Uterus (tissue), 2 donors: ENCODE data around the gene THBD.

ENCODE experiments used
- CTCF ChIP-seq, 4 experiments: fragments of 200-600 bp in 2 of 4; fragments of 450-650 bp in 2 of 4; sonication (generic) in 2 of 4; IDR thresholded peaks; one replicate each; pipeline ENCODE4 v1.5.1; 2016 to 2019; ENCODE audit warnings: antibody characterized with exemption in 4 of 4, mild to moderate bottlenecking in 2 of 4, moderate library complexity in 1 of 4
- POLR2A ChIP-seq, 2 donors: fragments of 450-650 bp; IDR thresholded peaks; one replicate each; pipeline ENCODE4 v1.6.1; 2016; ENCODE audit warnings: antibody characterized with exemption in 2 of 2, mild to moderate bottlenecking in 1 of 2, moderate library complexity in 1 of 2

GRCh38 chr20:23007886-23008655, 41.4 kb downstream of the THBD start:
- TF ChIP-seq CTCF (IDR thresholded peaks at IDR 0.05) (no peak), POLR2A (IDR thresholded peaks at IDR 0.05) (no peak)
